Measurements from ENCODE around the gene PRKCB.

PRKCB gene

GRCh38 chr16:24111724-24112302, 276.0 kb downstream of the PRKCB start:
- DNase-seq = no peak

- no peak for DNase-seq
Observed at GRCh38 chr16:24113115-24113745, 277.4 kb downstream of the PRKCB start.

- no peak for DNase-seq
Observed at GRCh38 chr16:24114876-24115275, 279.1 kb downstream of the PRKCB start.

GRCh38 chr16:24116046-24116776, 280.4 kb downstream of the PRKCB start:
- DNase-seq = no peak

GRCh38 chr16:24116989-24117388, 281.2 kb downstream of the PRKCB start:
- no peak for DNase-seq

GRCh38 chr16:24117680-24118079, 281.9 kb downstream of the PRKCB start:
- peak; percentile 57 for DNase-seq

GRCh38 chr16:24118126-24118821, 282.5 kb downstream of the PRKCB start:
- no peak for DNase-seq

- no peak for DNase-seq
Observed at GRCh38 chr16:24119807-24120206, 284.0 kb downstream of the PRKCB start.

GRCh38 chr16:24123275-24123674, 287.5 kb downstream of the PRKCB start:
- DNase-seq = no peak

GRCh38 chr16:24124291-24124690, 288.5 kb downstream of the PRKCB start:
- no peak for DNase-seq

- DNase-seq = no peak
Observed at GRCh38 chr16:24125214-24125613, 289.4 kb downstream of the PRKCB start.

GRCh38 chr16:24129412-24129918, 293.7 kb downstream of the PRKCB start:
- DNase-seq = no peak

- DNase-seq = no peak
Observed at GRCh38 chr16:24130494-24131085, 294.8 kb downstream of the PRKCB start.

- no peak for DNase-seq
Observed at GRCh38 chr16:24131294-24131693, 295.5 kb downstream of the PRKCB start.

GRCh38 chr16:24132048-24132796, 296.4 kb downstream of the PRKCB start:
- no peak for DNase-seq

GRCh38 chr16:24132797-24133155, 297.0 kb downstream of the PRKCB start:
- no peak for DNase-seq

GRCh38 chr16:24135624-24136565, 300.1 kb downstream of the PRKCB start:
- DNase-seq = no peak

GRCh38 chr16:24138024-24138423, 302.2 kb downstream of the PRKCB start:
- DNase-seq = no peak

- no peak for DNase-seq
Observed at GRCh38 chr16:24138575-24138974, 302.8 kb downstream of the PRKCB start.

GRCh38 chr16:24139282-24139681, 303.5 kb downstream of the PRKCB start:
- no peak for DNase-seq

- DNase-seq = no peak
Observed at GRCh38 chr16:24140730-24141129, 304.9 kb downstream of the PRKCB start.

Data from NCI-H2029 treated with DMSO at 0.1 percent for 48 hours (cell line).